Fibroblast of pulmonary artery (primary cell): Measurements from ENCODE around the gene NUCKS1.
"Not testable (repeated sequence)": the region's sequence is repeated elsewhere in the genome, so short reads cannot be mapped to it uniquely, and the experiment has no call there.

ENCODE experiments used
- DNase-seq: peaks from one replicate; pipeline ENCODE4 v3.0.0-alpha.2; 2010; ENCODE audit warnings: low read depth
- H3K4me3 ChIP-seq: replicated peaks from 2 replicates; pipeline ENCODE4 v1.5.1; 2011; ENCODE audit warnings: low read depth, mild to moderate bottlenecking, control low read depth, low read length, moderate library complexity
- CTCF ChIP-seq: IDR thresholded peaks from 2 replicates; pipeline ENCODE4 v1.5.1; 2011; ENCODE audit warnings: mild to moderate bottlenecking, control low read depth, low read length, inconsistent platforms; ENCODE audit errors: missing control alignments

Gene NUCKS1

GRCh38 chr1:205735218-205735617 is 14.8 kb downstream of the NUCKS1 start:
- H3K4me3 ChIP-seq = no peak overlapping the region
- TF ChIP-seq CTCF = no peak
- no peak for DNase-seq

GRCh38 chr1:205733438-205734175 is 16.4 kb downstream of the NUCKS1 start:
- no peak for TF ChIP-seq CTCF
- H3K4me3 ChIP-seq = no peak overlapping the region
- DNase-seq = no peak

- no peak for TF ChIP-seq CTCF
- DNase-seq = no peak
- no peak overlapping the region for H3K4me3 ChIP-seq
These were observed 19.9 kb downstream of the NUCKS1 start for GRCh38 chr1:205729945-205730610.

GRCh38 chr1:205726619-205727125 is 23.3 kb downstream of the NUCKS1 start:
- no peak overlapping the region for H3K4me3 ChIP-seq
- DNase-seq = no peak
- no peak for TF ChIP-seq CTCF

- no peak for DNase-seq
- H3K4me3 ChIP-seq = no peak overlapping the region
- no peak for TF ChIP-seq CTCF
These were observed 24.5 kb downstream of the NUCKS1 start for GRCh38 chr1:205725514-205725913.

- H3K4me3 ChIP-seq, DNase-seq: not testable (repeated sequence)
These were observed 29.2 kb downstream of the NUCKS1 start for GRCh38 chr1:205720740-205721139.

GRCh38 chr1:205719762-205720161 is 30.2 kb downstream of the NUCKS1 start:
- no peak for DNase-seq
- no peak overlapping the region for H3K4me3 ChIP-seq
- no peak for TF ChIP-seq CTCF
